ENCODE measurements around the gene BARD1. TPM values are rescaled to one million over a fixed set of nuclear protein-coding genes. Genes with fewer than 3 reads are reported as not detected.

BARD1 gene
- total RNA-seq (2014; rRNA removed; shearing (Covaris generic)), result 54.1 and 64.9 TPM in 2 replicates
- total RNA-seq (2022), result 60.7 and 76.3 TPM in 2 replicates
- percentile 97 among the genes with signal in this experiment for Bru-seq, nascent RNA
- percentile 83 among the genes with signal in this experiment for BruChase-seq, experiment 1, labeled RNA remaining after a 6-hour chase
- percentile 91 among the genes with signal in this experiment for BruChase-seq, experiment 2, labeled RNA remaining after a 2-hour chase
- long read RNA-seq, full-length matches to known transcripts, result 48 of 76 reads
- long read RNA-seq, partial matches to known transcripts, result 9 of 76 reads
- long read RNA-seq, other reads (novel, unspliced or antisense), result 19 of 76 reads

GRCh38 chr2:214808981-214809750 is at the start of gene BARD1:
BARD1 (minus strand) TSS chr2:214809683; CDS start chr2:214809569, 114 bp downstream.
- Histone ChIP-seq H3K9me2 (ENCODE audit: insufficient read depth, low read length) (no peaks in the 10 kb centered on the region), H3K9me3 (ENCODE audit: low read length) (no peaks in the 10 kb centered on the region), H3K36me3 (ENCODE audit: insufficient read depth, low read length) (peaks cover 36% of the 10 kb centered on the region), H3K4me2 (ENCODE audit: low read length) (peak within 1 kb of the TSS; percentile 100), H2AFZ (ENCODE audit: low read length) (peak within 1 kb of the TSS; percentile 92), H3K79me2 (ENCODE audit: insufficient read depth, low read depth, low read length) (peaks cover 59% of the 10 kb centered on the region), H3K4me3 (ENCODE audit: low read depth, low read length, poor library complexity, severe bottlenecking) (peak within 1 kb of the TSS; percentile 97), H3K4me1 (ENCODE audit: insufficient read depth, low read length, poor library complexity, severe bottlenecking) (peaks cover 26% of the 10 kb centered on the region), H4K20me1 (ENCODE audit: insufficient read depth, low read length) (peaks cover 41% of the 10 kb centered on the region), H3K27ac (ENCODE audit: low read depth, low read length, poor library complexity, severe bottlenecking) (peak within 1 kb of the TSS; percentile 98)
- DNase-seq (ENCODE audit: low spot score), result peak; percentile 81
- BruUV-seq (replicated peaks), result no TSS peak
- intact Hi-C loops (cut with micrococcal nuclease; ENCODE audit: unreplicated experiment), result loop anchor here (2.0 to 10.0 kb wide), 6 partner anchors 94 to 1642 kb away; partner anchors contain the start of genes ATIC and XRCC5
- TF ChIP-seq EZH2phosphoT487 (IDR thresholded peaks at IDR 0.05; ENCODE audit: borderline replicate concordance, low read depth, low read length) (no peak), CTCF (conservative IDR thresholded peaks at IDR 0.05; ENCODE audit: low read length) (no peak)
- ChIA-PET POLR2A (interaction anchor here (0.6 to 6.2 kb wide), 10 partner anchors 15 to 1966 kb away, joined by 3 to 36 read pairs (median 4); no protein-coding TSS in a partner anchor), CTCF (ENCODE audit: unreplicated experiment) (interaction anchor here (0.6 to 0.7 kb wide), 2 partner anchors 92 to 1199 kb away, joined by 4 to 9 read pairs; no protein-coding TSS in a partner anchor)

- Histone ChIP-seq H3K79me2 (ENCODE audit: insufficient read depth, low read depth, low read length) (no peaks in the 10 kb centered on the region), H3K4me1 (ENCODE audit: insufficient read depth, low read length, poor library complexity, severe bottlenecking) (no peaks in the 10 kb centered on the region), H3K4me3 (ENCODE audit: low read depth, low read length, poor library complexity, severe bottlenecking) (no peak overlapping the region), H3K27ac (ENCODE audit: low read depth, low read length, poor library complexity, severe bottlenecking) (no peak overlapping the region), H4K20me1 (ENCODE audit: insufficient read depth, low read length) (no peaks in the 10 kb centered on the region), H3K9me2 (ENCODE audit: insufficient read depth, low read length) (no peaks in the 10 kb centered on the region), H3K36me3 (ENCODE audit: insufficient read depth, low read length) (no peaks in the 10 kb centered on the region), H3K4me2 (ENCODE audit: low read length) (no peak overlapping the region), H2AFZ (ENCODE audit: low read length) (no peak overlapping the region), H3K9me3 (ENCODE audit: low read length) (no peaks in the 10 kb centered on the region)
- no TSS peak for BruUV-seq (replicated peaks)
- ChIA-PET CTCF (ENCODE audit: unreplicated experiment) (no interaction called here), POLR2A (no interaction called here)
- no peak for DNase-seq (ENCODE audit: low spot score)
- TF ChIP-seq CTCF (conservative IDR thresholded peaks at IDR 0.05; ENCODE audit: low read length) (no peak), EZH2phosphoT487 (IDR thresholded peaks at IDR 0.05; ENCODE audit: borderline replicate concordance, low read depth, low read length) (no peak)
- intact Hi-C loops (cut with micrococcal nuclease; ENCODE audit: unreplicated experiment), result no loop called here
Measured at GRCh38 chr2:214856137-214856536, 46.7 kb upstream of the BARD1 start.

All from OCI-LY7 (cell line).